ENCODE results near the gene F2RL1.
"Not testable (repeated sequence)": the region's sequence is repeated elsewhere in the genome, so short reads cannot be mapped to it uniquely, and the experiment has no call there.

F2RL1 gene

GRCh38 chr5:76818844-76819831 lies at the start of gene F2RL1:
TSS of gene F2RL1 (plus strand) at chr5:76819030. CDS start at chr5:76819183, 153 bp downstream.
- peak within 1 kb of the TSS; percentile 65 for H3K4me3 ChIP-seq (ENCODE audit: low read depth, low read length)
- ChIA-PET CTCF (interaction anchor here (0.8 to 1.2 kb wide), 6 partner anchors 9 to 209 kb away, joined by 3 to 4 read pairs (median 4); no protein-coding TSS in a partner anchor), POLR2A (interaction anchor here (0.6 to 1.7 kb wide), 4 partner anchors 13 to 200 kb away, joined by 3 to 7 read pairs (median 4); no protein-coding TSS in a partner anchor)
- DNase-seq (ENCODE audit: low read depth, low spot score): no peak
- TF ChIP-seq, protein P1, sequence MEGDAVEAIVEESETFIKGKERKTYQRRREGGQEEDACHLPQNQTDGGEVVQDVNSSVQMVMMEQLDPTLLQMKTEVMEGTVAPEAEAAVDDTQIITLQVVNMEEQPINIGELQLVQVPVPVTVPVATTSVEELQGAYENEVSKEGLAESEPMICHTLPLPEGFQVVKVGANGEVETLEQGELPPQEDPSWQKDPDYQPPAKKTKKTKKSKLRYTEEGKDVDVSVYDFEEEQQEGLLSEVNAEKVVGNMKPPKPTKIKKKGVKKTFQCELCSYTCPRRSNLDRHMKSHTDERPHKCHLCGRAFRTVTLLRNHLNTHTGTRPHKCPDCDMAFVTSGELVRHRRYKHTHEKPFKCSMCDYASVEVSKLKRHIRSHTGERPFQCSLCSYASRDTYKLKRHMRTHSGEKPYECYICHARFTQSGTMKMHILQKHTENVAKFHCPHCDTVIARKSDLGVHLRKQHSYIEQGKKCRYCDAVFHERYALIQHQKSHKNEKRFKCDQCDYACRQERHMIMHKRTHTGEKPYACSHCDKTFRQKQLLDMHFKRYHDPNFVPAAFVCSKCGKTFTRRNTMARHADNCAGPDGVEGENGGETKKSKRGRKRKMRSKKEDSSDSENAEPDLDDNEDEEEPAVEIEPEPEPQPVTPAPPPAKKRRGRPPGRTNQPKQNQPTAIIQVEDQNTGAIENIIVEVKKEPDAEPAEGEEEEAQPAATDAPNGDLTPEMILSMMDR (IDR thresholded peaks at IDR 0.05; ENCODE audit: insufficient read depth, low read length, missing control alignments): no peak

- DNase-seq (ENCODE audit: low read depth, low spot score); POLR2A ChIA-PET; H3K4me3 ChIP-seq (ENCODE audit: low read depth, low read length): not testable (repeated sequence)
- CTCF ChIA-PET: interaction anchor here (11.2 kb wide), 1 partner anchor 166 kb away, joined by 363 read pairs; no protein-coding TSS in a partner anchor
Measured at GRCh38 chr5:76771041-76771440, 47.8 kb upstream of the F2RL1 start.

DNA sequence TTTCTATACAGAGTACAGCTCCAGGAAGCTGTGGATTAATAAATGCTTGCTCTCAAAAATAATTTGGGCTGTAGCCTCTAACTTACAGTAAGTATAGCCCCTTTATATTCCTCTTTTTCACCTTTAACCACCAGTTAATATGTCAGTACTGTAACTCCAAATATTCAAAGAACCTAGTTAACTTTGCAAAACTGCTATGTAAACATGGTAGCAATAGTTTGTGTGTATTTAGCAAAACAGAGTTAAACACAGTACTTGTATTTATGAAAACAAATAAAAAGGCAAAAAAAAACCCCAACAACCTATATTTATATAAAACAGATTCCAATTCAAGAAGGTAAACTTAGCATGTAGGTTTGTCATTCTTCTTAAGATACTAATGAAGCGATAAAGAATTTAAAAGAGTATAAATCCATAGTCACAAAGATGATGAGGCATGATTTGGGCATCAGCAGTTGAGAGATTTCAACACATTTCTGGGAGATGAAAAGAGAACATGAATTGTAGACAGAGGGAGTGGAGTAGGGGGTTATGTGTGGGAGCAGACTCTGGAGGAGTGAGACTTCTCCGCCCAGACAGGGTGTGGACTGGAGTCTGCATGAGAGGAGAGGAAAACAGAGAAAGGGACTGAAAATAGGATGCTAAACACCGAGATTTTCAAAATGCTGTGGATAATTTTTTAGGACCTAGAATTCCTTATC lies 47.0 kb upstream of the F2RL1 start:
- ChIA-PET POLR2A (no interaction called here), CTCF (interaction anchor here (11.2 kb wide), 1 partner anchor 167 kb away, joined by 363 read pairs; no protein-coding TSS in a partner anchor)
- DNase-seq (ENCODE audit: low read depth, low spot score): no peak
- TF ChIP-seq, protein P1 (IDR thresholded peaks at IDR 0.05; ENCODE audit: insufficient read depth, low read length, missing control alignments): no peak
- no peak overlapping the region for H3K4me3 ChIP-seq (ENCODE audit: low read depth, low read length)

DNA sequence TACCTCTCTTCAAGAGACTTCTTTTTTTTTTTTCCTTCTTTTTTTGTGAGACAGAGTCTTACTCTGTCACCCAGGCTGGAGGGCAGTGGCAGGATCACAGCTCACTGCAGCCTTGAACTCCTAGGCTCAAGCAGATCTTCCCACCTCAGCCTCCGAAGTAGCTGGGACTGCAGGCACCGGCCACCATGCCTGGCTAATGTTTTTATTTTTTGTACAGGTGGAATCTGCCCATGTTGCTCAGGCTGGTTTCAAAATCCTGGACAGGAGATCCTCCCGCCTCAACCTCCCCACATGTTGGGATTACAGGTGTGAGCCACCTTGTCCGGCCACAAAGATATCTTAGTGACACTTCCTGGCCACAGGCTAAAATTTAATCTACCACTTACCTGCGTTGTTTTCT lies 42.9 kb upstream of the F2RL1 start:
- POLR2A ChIA-PET: no interaction called here
- H3K4me3 ChIP-seq (ENCODE audit: low read depth, low read length): no peak overlapping the region
- no peak for DNase-seq (ENCODE audit: low read depth, low spot score)
- CTCF ChIA-PET: interaction anchor here (0.9 to 11.2 kb wide), 9 partner anchors 10 to 184 kb away, joined by 3 to 363 read pairs (median 7); no protein-coding TSS in a partner anchor
- TF ChIP-seq, protein P1 (IDR thresholded peaks at IDR 0.05; ENCODE audit: insufficient read depth, low read length, missing control alignments): no peak

DNA sequence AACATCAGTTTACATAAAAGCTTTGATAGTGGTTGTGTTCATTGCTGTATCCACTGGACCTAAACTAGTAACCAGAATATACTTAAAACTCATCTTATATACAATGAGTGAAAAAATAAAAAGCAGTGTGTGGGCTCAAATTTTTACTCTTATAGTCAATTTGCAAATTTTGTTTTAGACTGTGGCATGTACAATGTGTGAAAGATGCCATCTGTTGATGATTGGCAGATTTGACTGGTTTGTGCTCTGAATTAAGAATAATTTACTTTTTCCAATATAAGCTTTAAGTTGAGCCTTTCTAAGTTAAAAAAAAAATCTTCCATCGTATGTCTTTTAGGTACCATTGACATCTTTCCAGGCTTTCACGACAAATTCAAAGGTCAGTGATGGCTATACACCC lies 42.4 kb upstream of the F2RL1 start:
- H3K4me3 ChIP-seq (ENCODE audit: low read depth, low read length): no peak overlapping the region
- TF ChIP-seq, protein P1 (IDR thresholded peaks at IDR 0.05; ENCODE audit: insufficient read depth, low read length, missing control alignments): no peak
- CTCF ChIA-PET: interaction anchor here (0.6 to 11.2 kb wide), 8 partner anchors 8 to 185 kb away, joined by 3 to 363 read pairs (median 3); no protein-coding TSS in a partner anchor
- POLR2A ChIA-PET: no interaction called here
- no peak for DNase-seq (ENCODE audit: low read depth, low spot score)

- CTCF ChIA-PET: interaction anchor here (0.8 kb wide), 1 partner anchor 9 kb away, joined by 3 read pairs; no protein-coding TSS in a partner anchor
- H3K4me3 ChIP-seq (ENCODE audit: low read depth, low read length); POLR2A ChIA-PET; DNase-seq (ENCODE audit: low read depth, low spot score): not testable (repeated sequence)
Measured at GRCh38 chr5:76780616-76781015, 38.2 kb upstream of the F2RL1 start.

DNA sequence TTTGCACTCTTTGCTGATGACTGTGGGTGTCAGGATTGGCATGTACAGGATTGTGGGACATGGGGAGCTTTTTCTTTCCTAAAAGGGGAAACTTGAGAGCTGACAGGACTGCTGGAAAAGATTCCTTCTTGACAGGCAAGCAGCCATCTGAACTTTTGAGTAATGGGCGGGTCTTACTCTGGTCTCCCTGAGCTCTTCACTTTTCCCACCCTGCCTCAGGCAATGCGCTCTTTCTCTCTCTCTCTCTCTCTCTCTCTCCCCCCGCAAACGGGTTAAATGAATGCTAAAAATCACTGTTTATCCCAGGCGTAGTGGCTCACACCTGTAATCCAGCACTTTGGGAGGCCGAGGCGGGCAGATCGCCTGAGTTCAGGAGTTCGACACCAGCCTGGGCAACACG lies 37.1 kb upstream of the F2RL1 start:
- no peak overlapping the region for H3K4me3 ChIP-seq (ENCODE audit: low read depth, low read length)
- TF ChIP-seq, protein P1 (IDR thresholded peaks at IDR 0.05; ENCODE audit: insufficient read depth, low read length, missing control alignments): no peak
- no peak for DNase-seq (ENCODE audit: low read depth, low spot score)
- POLR2A ChIA-PET: no interaction called here
- CTCF ChIA-PET: interaction anchor here (0.9 to 1.5 kb wide), 2 partner anchors 180 to 182 kb away, joined by 3 to 6 read pairs; no protein-coding TSS in a partner anchor

Measured in AG04449 (cell line).